HEK293T (cell line): Measurements from ENCODE around the gene MYH14.
"Not testable (repeated sequence)": the region's sequence is repeated elsewhere in the genome, so short reads cannot be mapped to it uniquely, and the experiment has no call there.

Source experiments
- CTCF ChIA-PET: fragments of 350-600 bp; formaldehyde crosslinking; extraction: SDS; loops from one replicate; lab custom pipeline; 2021; ENCODE audit warnings: antibody characterized with exemption, inconsistent platforms; lab: Yijun Ruan, JAX
- POLR2A ChIA-PET: fragments of 350-600 bp; formaldehyde crosslinking; extraction: SDS; loops from one replicate; lab custom pipeline; 2020; ENCODE audit warnings: antibody characterized with exemption, inconsistent platforms; lab: Yijun Ruan, JAX
- DNase-seq: peaks from one replicate; pipeline ENCODE4 v3.0.0; 2012; ENCODE audit warnings: mixed read lengths; ENCODE audit errors: extremely low spot score
- ARNT ChIP-seq: fragments of 450-650 bp; IDR thresholded peaks from 2 replicates; pipeline ENCODE4 v1.6.1; 2017; ENCODE audit warnings: mild to moderate bottlenecking
- BHLHE40 ChIP-seq: fragments of 450-650 bp; IDR thresholded peaks from 2 replicates; pipeline ENCODE4 v1.6.1; 2016; ENCODE audit warnings: mild to moderate bottlenecking, moderate library complexity, borderline replicate concordance
- CTBP1 ChIP-seq: fragments of 450-650 bp; IDR thresholded peaks from 2 replicates; pipeline ENCODE4 v1.6.1; 2016; ENCODE audit warnings: borderline replicate concordance
- ELF4 ChIP-seq: fragments of 450-650 bp; IDR thresholded peaks from 2 replicates; pipeline ENCODE4 v1.6.1; 2017; ENCODE audit warnings: antibody characterized with exemption
- FOXA1 ChIP-seq: fragments of 450-650 bp; IDR thresholded peaks from 2 replicates; pipeline ENCODE4 v1.6.1; 2016; ENCODE audit warnings: mild to moderate bottlenecking
- FOXK2 ChIP-seq: fragments of 450-650 bp; IDR thresholded peaks from 2 replicates; pipeline ENCODE4 v1.6.1; 2016; ENCODE audit warnings: mild to moderate bottlenecking
- FOXM1 ChIP-seq: fragments of 450-650 bp; IDR thresholded peaks from 2 replicates; pipeline ENCODE4 v1.6.1; 2017; ENCODE audit warnings: mild to moderate bottlenecking, borderline replicate concordance
- HDGF ChIP-seq: fragments of 450-650 bp; IDR thresholded peaks from 2 replicates; pipeline ENCODE4 v1.6.1; 2017; ENCODE audit warnings: antibody characterized with exemption, borderline replicate concordance
- L3MBTL2 ChIP-seq: fragments of 450-650 bp; conservative IDR thresholded peaks from 2 replicates; pipeline ENCODE4 v1.6.1; 2016; ENCODE audit warnings: mild to moderate bottlenecking
- LEF1 ChIP-seq: fragments of 450-650 bp; IDR thresholded peaks from 2 replicates; pipeline ENCODE4 v1.6.1; 2017; ENCODE audit warnings: mild to moderate bottlenecking, borderline replicate concordance
- NFRKB ChIP-seq: fragments of 450-650 bp; IDR thresholded peaks from 2 replicates; pipeline ENCODE4 v1.6.1; 2016; ENCODE audit warnings: mild to moderate bottlenecking, moderate library complexity
- PKNOX1 ChIP-seq: fragments of 450-650 bp; IDR thresholded peaks from 2 replicates; pipeline ENCODE4 v1.6.1; 2016
- SP1 ChIP-seq: fragments of 450-650 bp; IDR thresholded peaks from 2 replicates; pipeline ENCODE4 v1.6.1; 2017
- SUZ12 ChIP-seq: fragments of 450-650 bp; IDR thresholded peaks from 2 replicates; pipeline ENCODE4 v1.6.1; 2016; ENCODE audit warnings: mild to moderate bottlenecking
- TARDBP ChIP-seq: fragments of 450-650 bp; IDR thresholded peaks from 2 replicates; pipeline ENCODE4 v1.6.1; 2016
- ZNF384 ChIP-seq: fragments of 450-650 bp; IDR thresholded peaks from 2 replicates; pipeline ENCODE4 v1.6.1; 2016

Gene MYH14

DNA sequence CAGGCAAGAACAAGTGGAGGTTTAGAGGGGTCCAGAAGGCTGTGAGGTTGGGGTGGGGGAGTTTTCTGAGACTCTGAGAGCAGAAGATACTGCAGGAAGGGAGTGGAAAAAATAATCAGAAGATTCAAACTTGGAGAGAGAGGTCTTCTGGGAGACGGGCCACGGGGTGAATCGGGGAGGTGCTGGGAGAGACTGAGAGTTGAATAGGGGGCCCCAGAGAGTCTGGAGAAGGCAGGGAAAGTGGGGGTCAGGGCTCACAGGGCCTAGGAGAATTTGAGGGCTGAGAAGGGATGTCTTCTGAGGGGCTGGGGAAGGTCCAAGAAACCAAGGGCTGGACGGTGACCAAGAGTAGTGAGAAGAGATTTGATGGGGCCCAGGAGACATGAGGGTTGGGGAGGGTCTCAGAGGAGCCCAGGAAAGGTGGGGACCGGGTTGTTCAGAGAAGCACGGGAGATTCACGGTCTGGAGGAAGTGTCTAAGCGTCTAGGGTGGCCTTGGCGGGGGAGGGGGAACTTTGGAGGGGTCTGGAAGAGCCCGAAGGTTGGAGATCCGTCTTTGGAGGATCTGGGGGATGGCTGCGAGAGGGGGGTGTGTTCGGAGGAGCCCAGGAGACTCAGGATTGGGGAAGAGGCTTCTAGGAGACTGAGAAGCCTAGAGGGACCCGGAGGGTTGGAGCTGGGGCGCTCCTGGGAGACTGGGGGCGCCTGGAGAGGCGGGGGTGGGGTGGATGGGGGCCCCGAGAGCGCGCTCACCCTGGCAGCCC lies 124.2 kb downstream of the MYH14 start:
- POLR2A ChIA-PET = interaction anchor here (1.6 kb wide), 1 partner anchor 12 kb away, joined by 12 read pairs; no protein-coding TSS in a partner anchor
- DNase-seq = no peak
- CTCF ChIA-PET = interaction anchor here (0.8 to 1.4 kb wide), 3 partner anchors 9 to 180 kb away, joined by 3 to 5 read pairs (median 4); no protein-coding TSS in a partner anchor
- TF ChIP-seq SUZ12 (no peak), L3MBTL2 (no peak), NFRKB (no peak), ARNT (no peak), ZNF384 (no peak), BHLHE40 (no peak), ELF4 (no peak), FOXK2 (no peak), CTBP1 (no peak), LEF1 (no peak), FOXA1 (no peak), PKNOX1 (no peak), FOXM1 (no peak), SP1 (no peak), HDGF (no peak), TARDBP (no peak)

GRCh38 chr19:50328224-50328872 lies 124.9 kb downstream of the MYH14 start:
- no peak for DNase-seq
- POLR2A ChIA-PET = interaction anchor here (1.2 to 1.6 kb wide), 2 partner anchors 12 to 396 kb away, joined by 4 to 12 read pairs; no protein-coding TSS in a partner anchor
- CTCF ChIA-PET = interaction anchor here (0.8 to 1.4 kb wide), 3 partner anchors 9 to 180 kb away, joined by 3 to 5 read pairs (median 4); no protein-coding TSS in a partner anchor
- TF ChIP-seq FOXK2 (no peak), L3MBTL2 (peak; percentile 22)

GRCh38 chr19:50328873-50329145 lies 125.4 kb downstream of the MYH14 start:
- POLR2A ChIA-PET = interaction anchor here (0.6 to 1.6 kb wide), 8 partner anchors 13 to 396 kb away, joined by 3 to 12 read pairs (median 4); no protein-coding TSS in a partner anchor
- CTCF ChIA-PET = interaction anchor here (0.7 to 1.4 kb wide), 4 partner anchors 13 to 64 kb away, joined by 3 to 6 read pairs (median 5); no protein-coding TSS in a partner anchor
- DNase-seq = no peak
- TF ChIP-seq ELF4 (no peak), PKNOX1 (no peak), FOXA1 (no peak), ZNF384 (no peak), SUZ12 (no peak), HDGF (no peak), TARDBP (no peak), LEF1 (no peak)

DNA sequence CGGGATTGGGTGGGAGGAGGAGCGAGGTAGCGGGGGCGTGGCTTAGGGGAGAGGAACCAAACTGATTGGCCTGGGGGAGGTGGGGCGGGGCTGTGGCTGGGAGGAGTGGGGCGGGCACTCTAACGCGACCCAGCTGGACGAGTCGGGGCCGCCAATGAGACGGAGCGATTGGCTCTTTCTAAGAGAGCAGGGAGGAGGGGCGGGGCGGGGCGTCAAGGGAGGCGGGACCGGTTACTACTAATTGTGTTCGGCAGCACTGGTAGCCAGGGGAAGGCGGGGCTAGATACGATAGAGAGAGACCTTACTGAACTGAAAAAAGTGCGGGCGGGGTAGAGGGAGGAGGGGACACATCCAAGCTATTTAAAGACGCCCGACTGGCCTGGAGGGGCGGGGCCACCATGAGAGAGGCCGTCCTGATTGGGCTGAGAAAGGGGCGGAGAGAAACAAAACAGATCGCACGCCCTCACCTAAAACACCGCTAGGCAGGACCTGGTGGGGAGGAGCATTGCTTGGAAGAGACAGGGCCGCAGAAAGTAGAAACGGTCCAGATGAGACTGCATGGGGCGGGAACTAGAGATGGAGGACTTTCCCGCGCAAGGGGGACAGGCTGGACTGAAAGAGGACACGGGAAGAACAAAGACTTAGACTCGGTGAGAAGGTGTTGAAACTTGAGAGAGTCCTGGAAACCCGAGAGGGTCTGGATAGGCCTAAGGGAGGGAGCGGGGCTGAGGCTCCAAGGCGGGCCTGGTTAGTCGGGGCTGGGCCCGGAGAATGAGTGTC lies 125.9 kb downstream of the MYH14 start, which contains the start of gene KCNC3:
Gene KCNC3, minus strand, starts transcription at position 232 of the 780 bp plus-strand sequence. CDS start 295 bp downstream, outside the sequence.
- DNase-seq = peak; percentile 96
- ChIA-PET POLR2A (interaction anchor here (0.6 to 1.6 kb wide), 8 partner anchors 13 to 395 kb away, joined by 3 to 12 read pairs (median 4); no protein-coding TSS in a partner anchor), CTCF (interaction anchor here (0.7 to 1.4 kb wide), 4 partner anchors 13 to 64 kb away, joined by 3 to 6 read pairs (median 5); no protein-coding TSS in a partner anchor)
- 0 out of 2 replicates have a peak, but pooled peaks have one; percentile 33 for TF ChIP-seq HDGF
- no peak for TF ChIP-seq NFRKB
- TF ChIP-seq SP1 = peak; percentile 29; the same call in 1 of the 2 replicates

DNA sequence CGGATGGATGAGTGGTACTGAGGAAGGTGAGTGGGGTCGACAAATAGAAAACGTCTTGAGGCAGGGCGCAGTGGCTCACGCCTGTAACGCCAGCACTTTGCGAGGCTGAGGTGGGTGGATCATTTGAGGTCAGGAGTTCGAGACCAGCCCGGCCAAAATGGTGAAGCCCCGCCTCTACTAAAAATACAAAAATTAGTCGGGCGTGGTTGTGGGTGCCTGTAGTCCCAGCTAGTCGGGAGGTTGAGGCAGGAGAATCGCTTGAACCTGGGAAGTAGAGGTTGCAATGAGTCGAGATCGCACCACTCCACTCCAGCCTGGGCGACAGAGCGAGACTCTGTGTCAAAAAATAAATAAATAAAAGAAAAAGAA lies 126.5 kb downstream of the MYH14 start:
- POLR2A ChIA-PET, DNase-seq: not testable (repeated sequence)
- CTCF ChIA-PET = interaction anchor here (1.0 to 1.1 kb wide), 2 partner anchors 22 to 27 kb away, joined by 3 to 6 read pairs; no protein-coding TSS in a partner anchor
- TF ChIP-seq L3MBTL2 = 0 out of 2 replicates have a peak, but pooled peaks have one; percentile 42

- peak; percentile 86 for DNase-seq
- ChIA-PET POLR2A (no interaction called here), CTCF (no interaction called here)
- no peak for TF ChIP-seq HDGF
- no peak for TF ChIP-seq FOXM1
- no peak for TF ChIP-seq TARDBP
- TF ChIP-seq SUZ12 = no peak
- no peak for TF ChIP-seq ARNT
- TF ChIP-seq BHLHE40 = no peak
- TF ChIP-seq FOXA1 = no peak
- no peak for TF ChIP-seq PKNOX1
- TF ChIP-seq NFRKB = no peak
- TF ChIP-seq CTBP1 = no peak
- no peak for TF ChIP-seq ZNF384
- TF ChIP-seq FOXK2 = no peak
- TF ChIP-seq SP1 = no peak
- TF ChIP-seq ELF4 = no peak
- TF ChIP-seq LEF1 = no peak
- TF ChIP-seq L3MBTL2 = no peak
These were observed 127.1 kb downstream of the MYH14 start for GRCh38 chr19:50330365-50331078.
